Measurements from ENCODE around the gene MRPS18A.
"Not testable (repeated sequence)": the region's sequence is repeated elsewhere in the genome, so short reads cannot be mapped to it uniquely, and the experiment has no call there.

Gene MRPS18A

DNA sequence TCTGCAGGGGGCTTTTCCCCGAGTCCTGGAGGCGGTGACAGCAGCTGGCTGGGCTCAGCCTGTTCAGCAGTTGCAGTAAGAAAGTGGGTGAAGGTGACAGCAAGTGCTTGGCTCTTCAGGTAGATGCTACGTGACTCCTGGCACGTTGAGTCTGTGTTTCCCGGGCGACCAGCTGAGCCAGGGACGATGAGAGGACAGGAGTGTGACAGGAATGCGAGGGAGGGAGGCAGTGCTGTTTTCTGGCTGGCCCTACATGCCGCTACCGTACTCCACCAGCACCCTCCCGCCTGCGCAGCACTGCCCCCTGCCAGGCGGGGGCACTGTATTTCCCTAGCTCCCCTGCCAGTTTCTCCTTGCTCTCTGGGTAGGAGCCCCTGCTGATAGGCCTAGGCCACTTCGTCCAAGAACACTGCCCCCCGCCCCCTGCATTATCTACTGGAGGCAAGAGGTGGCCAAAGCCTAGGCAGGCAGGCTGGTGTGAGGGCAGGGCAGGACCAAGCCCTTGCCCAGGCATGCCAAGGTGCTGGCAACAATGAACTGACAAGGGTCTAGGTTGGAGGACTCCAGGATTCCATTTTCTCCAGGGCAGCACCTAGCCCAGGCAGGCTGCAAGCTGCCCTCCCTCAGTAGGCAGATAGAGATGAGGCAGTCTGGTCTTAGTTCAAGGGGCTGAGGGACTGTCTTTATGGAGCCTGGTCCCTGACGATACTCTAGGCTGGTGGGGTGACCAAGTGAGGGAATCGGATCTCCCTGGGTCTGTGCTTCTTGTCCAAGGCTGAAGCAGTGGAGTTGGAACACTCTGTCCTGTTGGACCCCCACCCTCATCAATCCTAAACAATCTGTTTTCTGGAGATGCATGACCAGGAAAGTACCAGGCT, 19.2 kb downstream of the MRPS18A start:
- Histone ChIP-seq H3K27ac (ENCODE audit: low read depth, low read length) (peak overlapping the region; percentile 42), H3K36me3 (ENCODE audit: control insufficient read depth, insufficient read depth, low read length) (peaks cover 26% of the 10 kb centered on the region), H3K9ac (ENCODE audit: low read depth, low read length) (no peak overlapping the region), H3K27me3 (ENCODE audit: control insufficient read depth, insufficient read depth, low read length) (no peaks in the 10 kb centered on the region), H3K4me3 (ENCODE audit: low read depth, low read length) (peak overlapping the region; percentile 24; the same call in 1 of the 2 replicates), H3K9me3 (ENCODE audit: control insufficient read depth, insufficient read depth, low read length) (no peaks in the 10 kb centered on the region), H3K4me1 (ENCODE audit: control insufficient read depth, insufficient read depth, low read length) (peaks cover 27% of the 10 kb centered on the region)

DNA sequence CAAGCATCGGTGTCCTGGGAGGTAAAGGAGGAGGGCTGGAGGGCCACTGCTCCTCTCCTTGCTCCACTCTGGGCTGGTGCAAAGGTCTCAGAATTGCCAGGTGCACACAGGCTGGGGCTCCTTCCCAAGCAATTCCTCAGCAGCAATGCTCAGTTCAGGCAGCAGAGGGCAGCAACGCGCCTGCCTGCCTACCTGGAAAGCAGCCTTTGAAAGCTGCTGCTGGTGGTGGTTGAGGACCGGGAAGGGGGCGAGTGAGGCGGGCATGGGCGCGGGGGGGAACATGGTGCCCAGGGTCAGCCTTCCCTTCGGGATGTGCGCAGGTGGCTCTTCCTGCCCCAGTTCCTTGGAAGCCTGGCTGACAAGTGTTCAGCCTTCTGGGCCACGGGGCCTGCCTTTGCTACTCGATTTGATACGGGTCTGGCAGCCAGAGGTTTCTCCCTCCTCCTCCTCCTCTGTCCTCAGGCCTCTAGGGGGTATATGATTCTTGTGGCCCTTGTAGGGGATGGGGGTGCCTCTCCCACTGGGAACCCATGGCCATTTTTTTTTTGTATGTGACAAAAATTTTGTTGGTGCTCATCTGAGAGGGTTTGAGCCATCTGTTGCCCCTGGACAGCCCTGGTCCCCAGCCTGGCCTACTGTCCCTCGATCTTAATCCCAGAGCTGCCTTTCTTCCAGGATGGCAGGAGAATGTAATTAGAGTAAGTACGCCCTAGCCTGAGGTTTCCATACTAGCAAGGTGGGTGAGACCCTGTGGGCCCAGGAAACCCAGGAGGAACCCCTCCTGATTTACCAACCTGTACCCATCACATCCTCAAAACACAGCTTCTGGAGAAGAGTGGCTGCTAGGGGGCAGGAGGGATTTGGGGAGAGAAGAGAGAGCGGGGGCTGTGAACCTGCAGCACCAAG, 20.1 kb downstream of the MRPS18A start:
- H3K36me3 ChIP-seq (ENCODE audit: control insufficient read depth, insufficient read depth, low read length), result peaks cover 19% of the 10 kb centered on the region
- H3K4me3 ChIP-seq (ENCODE audit: low read depth, low read length), result peak overlapping the region; percentile 33; the same call in 1 of the 2 replicates
- H3K27ac ChIP-seq (ENCODE audit: low read depth, low read length), result peak overlapping the region; percentile 36
- H3K27me3 ChIP-seq (ENCODE audit: control insufficient read depth, insufficient read depth, low read length), result no peaks in the 10 kb centered on the region
- H3K9ac ChIP-seq (ENCODE audit: low read depth, low read length), result no peak overlapping the region
- peaks cover 27% of the 10 kb centered on the region for H3K4me1 ChIP-seq (ENCODE audit: control insufficient read depth, insufficient read depth, low read length)
- H3K9me3 ChIP-seq (ENCODE audit: control insufficient read depth, insufficient read depth, low read length), result no peaks in the 10 kb centered on the region

DNA sequence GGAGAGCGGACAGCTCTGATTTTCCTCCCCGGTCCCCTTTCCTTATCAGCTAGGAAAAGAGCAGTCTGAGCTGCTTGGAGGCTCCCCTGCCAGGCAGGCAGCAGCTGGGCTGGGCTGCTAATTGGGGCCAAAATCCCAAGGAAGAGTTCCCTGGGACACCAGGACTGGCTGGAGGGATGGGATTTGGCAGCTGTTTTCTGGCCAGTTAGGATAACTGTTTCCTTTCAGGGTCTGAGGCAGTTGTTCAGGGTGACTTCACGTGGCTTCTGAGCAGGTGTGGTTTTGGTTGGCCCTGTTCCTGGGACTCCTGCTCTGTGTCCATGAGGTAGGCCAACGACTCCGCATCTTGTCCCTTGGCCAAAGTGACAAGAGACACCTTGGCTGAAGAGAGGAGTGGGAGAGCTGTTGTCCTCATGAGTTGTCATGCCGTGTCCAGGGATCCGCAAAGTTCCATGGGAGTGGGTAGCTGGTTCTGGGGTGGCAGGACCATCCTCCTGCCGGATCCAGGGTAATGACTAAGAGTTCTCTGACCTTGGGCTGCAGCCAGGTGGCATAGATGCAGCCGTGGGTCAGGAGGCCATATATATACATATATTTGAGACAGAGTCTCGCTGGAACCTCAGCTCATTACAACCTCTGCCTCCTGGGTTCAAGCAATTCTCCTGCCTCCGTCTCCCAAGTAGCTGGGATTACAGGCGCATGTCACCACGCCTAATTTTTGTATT, 21.2 kb downstream of the MRPS18A start:
- Histone ChIP-seq H3K4me3 (ENCODE audit: low read depth, low read length) (no peak overlapping the region), H3K9me3 (ENCODE audit: control insufficient read depth, insufficient read depth, low read length) (no peaks in the 10 kb centered on the region), H3K4me1 (ENCODE audit: control insufficient read depth, insufficient read depth, low read length) (peaks cover 27% of the 10 kb centered on the region), H3K27ac (ENCODE audit: low read depth, low read length) (no peak overlapping the region), H3K9ac (ENCODE audit: low read depth, low read length) (no peak overlapping the region), H3K36me3 (ENCODE audit: control insufficient read depth, insufficient read depth, low read length) (peaks cover 8% of the 10 kb centered on the region), H3K27me3 (ENCODE audit: control insufficient read depth, insufficient read depth, low read length) (no peaks in the 10 kb centered on the region)

DNA sequence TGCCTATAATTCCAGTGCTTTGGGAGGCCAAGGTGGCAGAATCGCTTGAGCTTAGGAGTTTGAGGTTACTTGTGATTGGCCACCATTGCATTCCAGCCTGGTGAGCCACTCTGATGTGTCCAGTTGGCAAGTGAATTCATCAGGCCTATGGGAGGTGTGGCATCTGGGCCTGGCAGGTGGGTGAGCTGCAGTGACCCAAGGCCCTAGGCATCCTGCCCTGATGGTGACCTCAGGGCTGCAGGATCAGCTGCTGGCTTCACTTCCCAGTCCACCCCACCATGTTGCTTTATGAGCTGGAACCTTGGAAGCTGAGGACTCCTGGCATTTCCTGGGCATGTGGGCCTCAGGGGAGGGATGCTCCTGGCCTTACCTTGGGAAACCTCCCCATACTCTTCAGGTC, 22.2 kb downstream of the MRPS18A start:
- Histone ChIP-seq H3K36me3 (ENCODE audit: control insufficient read depth, insufficient read depth, low read length) (no peaks in the 10 kb centered on the region), H3K4me1 (ENCODE audit: control insufficient read depth, insufficient read depth, low read length) (peaks cover 27% of the 10 kb centered on the region), H3K27ac (ENCODE audit: low read depth, low read length) (no peak overlapping the region), H3K4me3 (ENCODE audit: low read depth, low read length) (no peak overlapping the region), H3K27me3 (ENCODE audit: control insufficient read depth, insufficient read depth, low read length) (no peaks in the 10 kb centered on the region), H3K9ac (ENCODE audit: low read depth, low read length) (no peak overlapping the region), H3K9me3 (ENCODE audit: control insufficient read depth, insufficient read depth, low read length) (0 out of 2 replicates have a peak, but pooled peaks cover 2% of the 10 kb centered on the region)

DNA sequence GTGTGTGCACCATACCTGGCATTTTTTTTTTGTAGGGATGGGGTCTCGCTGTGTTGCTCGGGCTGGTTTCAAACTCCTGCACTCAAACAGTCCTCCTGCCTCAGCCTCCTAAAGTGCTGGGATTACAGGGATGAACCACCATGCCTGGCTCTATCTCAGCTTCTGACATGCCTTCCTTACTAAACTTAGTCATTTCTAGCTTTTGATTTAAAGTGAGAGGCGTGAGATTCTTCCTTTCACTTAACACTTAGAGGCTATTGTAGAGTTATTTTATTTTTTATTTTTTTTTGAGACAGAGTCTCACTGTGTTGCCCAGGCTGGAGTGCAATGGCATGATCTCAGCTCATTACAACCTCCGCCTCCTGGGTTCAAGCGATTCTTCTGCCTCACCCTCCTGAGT, 24.6 kb downstream of the MRPS18A start:
- not testable (repeated sequence) for H3K4me1 ChIP-seq (ENCODE audit: control insufficient read depth, insufficient read depth, low read length); H3K27ac ChIP-seq (ENCODE audit: low read depth, low read length); H3K27me3 ChIP-seq (ENCODE audit: control insufficient read depth, insufficient read depth, low read length); H3K9ac ChIP-seq (ENCODE audit: low read depth, low read length); H3K4me3 ChIP-seq (ENCODE audit: low read depth, low read length); H3K9me3 ChIP-seq (ENCODE audit: control insufficient read depth, insufficient read depth, low read length); H3K36me3 ChIP-seq (ENCODE audit: control insufficient read depth, insufficient read depth, low read length)

DNA sequence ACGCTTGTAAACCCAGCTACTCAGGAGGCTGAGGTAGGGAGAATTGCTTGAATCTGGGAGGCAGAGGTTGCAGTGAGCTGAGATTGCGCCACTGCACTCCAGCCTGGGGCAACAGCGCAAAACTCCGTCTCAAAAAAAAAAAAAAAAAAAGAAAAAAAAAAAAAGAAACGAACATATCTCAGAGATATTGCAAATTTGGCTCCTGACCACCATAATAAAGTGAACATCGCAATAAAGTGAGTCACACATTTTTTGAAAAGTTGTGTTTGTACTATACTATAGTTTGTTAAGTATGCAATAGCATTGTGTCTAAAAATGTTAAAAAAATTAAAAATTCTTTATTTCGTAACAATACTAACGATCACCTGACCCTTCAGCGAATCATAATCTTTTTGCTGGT, 29.4 kb downstream of the MRPS18A start:
- Histone ChIP-seq H3K36me3 (ENCODE audit: control insufficient read depth, insufficient read depth, low read length) (no peaks in the 10 kb centered on the region), H3K27me3 (ENCODE audit: control insufficient read depth, insufficient read depth, low read length) (no peaks in the 10 kb centered on the region), H3K9me3 (ENCODE audit: control insufficient read depth, insufficient read depth, low read length) (0 out of 2 replicates have a peak, but pooled peaks cover 2% of the 10 kb centered on the region), H3K4me3 (ENCODE audit: low read depth, low read length) (no peak overlapping the region), H3K4me1 (ENCODE audit: control insufficient read depth, insufficient read depth, low read length) (0 out of 2 replicates have a peak, but pooled peaks cover 8% of the 10 kb centered on the region), H3K27ac (ENCODE audit: low read depth, low read length) (no peak overlapping the region), H3K9ac (ENCODE audit: low read depth, low read length) (no peak overlapping the region)

DNA sequence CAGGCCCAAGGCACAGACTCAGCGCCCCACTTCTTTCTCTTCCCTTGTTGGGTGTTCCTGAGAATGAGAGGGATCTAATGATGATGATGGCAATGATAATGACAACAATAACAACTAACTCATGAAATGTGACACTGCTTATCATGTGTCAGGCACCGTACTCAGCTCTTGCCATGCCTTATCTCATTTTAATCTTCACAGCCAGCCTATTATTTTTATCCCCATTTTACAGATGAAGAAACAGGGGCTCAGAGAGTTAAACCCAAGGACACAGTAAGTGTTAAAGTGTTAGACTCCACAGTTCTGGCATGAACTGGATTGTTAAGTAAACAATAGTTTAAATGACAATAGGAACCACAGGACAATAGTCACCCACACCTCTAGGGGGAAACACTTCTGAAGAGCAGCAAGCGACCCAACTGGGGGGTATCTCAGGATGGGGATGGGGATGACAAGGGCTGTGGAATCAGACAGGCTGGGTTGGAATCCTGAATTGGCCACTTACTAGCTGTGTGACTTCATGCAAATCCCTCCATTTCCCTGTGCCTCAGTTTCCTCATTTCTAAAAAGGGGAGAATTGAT, 30.3 kb downstream of the MRPS18A start:
- H3K4me3 ChIP-seq (ENCODE audit: low read depth, low read length), result no peak overlapping the region
- no peak overlapping the region for H3K9ac ChIP-seq (ENCODE audit: low read depth, low read length)
- 0 out of 2 replicates have a peak, but pooled peaks cover 2% of the 10 kb centered on the region for H3K9me3 ChIP-seq (ENCODE audit: control insufficient read depth, insufficient read depth, low read length)
- 0 out of 2 replicates have a peak, but pooled peaks cover 8% of the 10 kb centered on the region for H3K4me1 ChIP-seq (ENCODE audit: control insufficient read depth, insufficient read depth, low read length)
- H3K27me3 ChIP-seq (ENCODE audit: control insufficient read depth, insufficient read depth, low read length), result no peaks in the 10 kb centered on the region
- no peak overlapping the region for H3K27ac ChIP-seq (ENCODE audit: low read depth, low read length)
- no peaks in the 10 kb centered on the region for H3K36me3 ChIP-seq (ENCODE audit: control insufficient read depth, insufficient read depth, low read length)

DNA sequence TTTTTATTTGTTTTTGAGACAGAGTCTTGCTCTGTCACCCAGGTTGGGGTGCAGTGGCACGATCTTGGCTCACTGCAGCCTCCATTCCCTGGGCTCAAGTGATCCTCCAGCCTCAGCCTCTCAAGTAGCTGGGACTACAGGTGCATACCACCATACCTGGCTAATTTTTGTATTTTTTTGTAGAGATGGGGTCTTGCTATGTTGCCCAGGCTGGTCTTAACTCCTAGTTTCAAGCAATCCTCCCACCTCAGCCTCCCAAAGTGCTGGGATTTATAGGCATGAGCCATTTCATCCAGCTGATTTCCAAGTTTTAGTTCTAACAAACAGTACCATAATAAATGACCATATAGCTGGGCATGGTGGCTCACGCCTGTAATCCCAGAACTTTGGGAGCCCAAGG, 34.8 kb downstream of the MRPS18A start:
- not testable (repeated sequence) for H3K36me3 ChIP-seq (ENCODE audit: control insufficient read depth, insufficient read depth, low read length); H3K4me1 ChIP-seq (ENCODE audit: control insufficient read depth, insufficient read depth, low read length); H3K27me3 ChIP-seq (ENCODE audit: control insufficient read depth, insufficient read depth, low read length); H3K27ac ChIP-seq (ENCODE audit: low read depth, low read length); H3K9me3 ChIP-seq (ENCODE audit: control insufficient read depth, insufficient read depth, low read length); H3K9ac ChIP-seq (ENCODE audit: low read depth, low read length); H3K4me3 ChIP-seq (ENCODE audit: low read depth, low read length)

DNA sequence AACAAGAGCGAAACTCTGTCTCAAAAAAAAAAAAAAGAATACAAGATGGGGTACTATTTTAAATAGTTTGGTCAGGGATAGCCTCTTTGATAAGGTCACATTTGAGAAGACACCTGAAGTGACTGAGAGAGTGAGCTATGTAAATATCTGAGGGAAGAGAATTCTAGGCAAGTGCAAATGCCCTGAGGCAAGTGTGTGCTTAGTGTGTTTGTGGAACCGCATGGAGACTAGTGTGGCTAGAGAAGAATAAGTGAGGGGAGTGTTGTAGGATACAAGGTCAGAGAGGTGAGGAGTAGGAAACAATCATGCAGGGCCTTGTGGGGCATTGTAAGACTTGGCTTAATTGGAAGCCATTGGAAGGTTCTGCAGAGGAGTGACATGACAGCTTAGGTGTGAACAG, 39.3 kb downstream of the MRPS18A start:
- no peaks in the 10 kb centered on the region for H3K27me3 ChIP-seq (ENCODE audit: control insufficient read depth, insufficient read depth, low read length)
- no peak overlapping the region for H3K9ac ChIP-seq (ENCODE audit: low read depth, low read length)

DNA sequence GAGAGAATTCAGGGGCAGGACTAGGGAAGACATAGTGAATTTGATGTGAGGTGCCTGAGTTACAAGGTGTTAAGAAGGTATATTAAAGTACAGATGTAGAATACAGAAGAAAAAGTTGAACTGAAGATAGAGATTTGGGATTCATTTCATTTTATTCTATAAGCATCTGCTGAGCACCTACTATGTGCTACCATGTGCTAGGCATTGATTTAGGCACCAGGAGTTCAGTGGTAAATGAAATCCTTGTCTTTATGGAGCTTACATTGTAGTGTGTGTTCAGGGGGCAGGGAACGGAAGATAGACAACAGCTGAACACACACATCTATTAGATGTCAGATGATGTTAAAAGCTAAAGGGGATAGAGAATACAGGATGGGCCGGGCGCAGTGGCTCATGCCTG, 40.0 kb downstream of the MRPS18A start:
- Histone ChIP-seq H3K9ac (ENCODE audit: low read depth, low read length) (no peak overlapping the region), H3K27ac (ENCODE audit: low read depth, low read length) (no peak overlapping the region), H3K9me3 (ENCODE audit: control insufficient read depth, insufficient read depth, low read length) (no peaks in the 10 kb centered on the region), H3K27me3 (ENCODE audit: control insufficient read depth, insufficient read depth, low read length) (no peaks in the 10 kb centered on the region), H3K4me1 (ENCODE audit: control insufficient read depth, insufficient read depth, low read length) (peaks cover 4% of the 10 kb centered on the region; the same call in 1 of the 2 replicates), H3K36me3 (ENCODE audit: control insufficient read depth, insufficient read depth, low read length) (no peaks in the 10 kb centered on the region), H3K4me3 (ENCODE audit: low read depth, low read length) (no peak overlapping the region)

More for the DNA sequence above, 39.3 kb downstream of the MRPS18A start:
- H3K4me1 ChIP-seq (ENCODE audit: control insufficient read depth, insufficient read depth, low read length), result peaks cover 4% of the 10 kb centered on the region; the same call in 1 of the 2 replicates
- no peak overlapping the region for H3K4me3 ChIP-seq (ENCODE audit: low read depth, low read length)
- no peak overlapping the region for H3K27ac ChIP-seq (ENCODE audit: low read depth, low read length)
- no peaks in the 10 kb centered on the region for H3K36me3 ChIP-seq (ENCODE audit: control insufficient read depth, insufficient read depth, low read length)
- H3K9me3 ChIP-seq (ENCODE audit: control insufficient read depth, insufficient read depth, low read length), result no peaks in the 10 kb centered on the region

All from HUES48 (cell line).